Retinal pigment epithelial cell (primary cell): ENCODE data around the gene YJU2.
"Not testable (repeated sequence)": the region's sequence is repeated elsewhere in the genome, so short reads cannot be mapped to it uniquely, and the experiment has no call there.

Experiments used
- DNase-seq: peaks from one replicate; pipeline ENCODE4 v3.0.0-alpha.2; 2010; ENCODE audit warnings: low read depth
- H3K4me3 ChIP-seq: 2 replicates; pipeline ENCODE4 v1.5.1; 2011; ENCODE audit warnings: mild to moderate bottlenecking, low read length, control low read depth, moderate library complexity
- TF ChIP-seq, protein P1 (sequence below): conservative IDR thresholded peaks from 2 replicates; pipeline ENCODE4 v1.5.1; 2011; ENCODE audit warnings: low read depth, low read length, control low read depth, inconsistent platforms

Gene YJU2

GRCh38 chr19:4234862-4235201 is 12.0 kb upstream of the YJU2 start:
- TF ChIP-seq, protein P1, sequence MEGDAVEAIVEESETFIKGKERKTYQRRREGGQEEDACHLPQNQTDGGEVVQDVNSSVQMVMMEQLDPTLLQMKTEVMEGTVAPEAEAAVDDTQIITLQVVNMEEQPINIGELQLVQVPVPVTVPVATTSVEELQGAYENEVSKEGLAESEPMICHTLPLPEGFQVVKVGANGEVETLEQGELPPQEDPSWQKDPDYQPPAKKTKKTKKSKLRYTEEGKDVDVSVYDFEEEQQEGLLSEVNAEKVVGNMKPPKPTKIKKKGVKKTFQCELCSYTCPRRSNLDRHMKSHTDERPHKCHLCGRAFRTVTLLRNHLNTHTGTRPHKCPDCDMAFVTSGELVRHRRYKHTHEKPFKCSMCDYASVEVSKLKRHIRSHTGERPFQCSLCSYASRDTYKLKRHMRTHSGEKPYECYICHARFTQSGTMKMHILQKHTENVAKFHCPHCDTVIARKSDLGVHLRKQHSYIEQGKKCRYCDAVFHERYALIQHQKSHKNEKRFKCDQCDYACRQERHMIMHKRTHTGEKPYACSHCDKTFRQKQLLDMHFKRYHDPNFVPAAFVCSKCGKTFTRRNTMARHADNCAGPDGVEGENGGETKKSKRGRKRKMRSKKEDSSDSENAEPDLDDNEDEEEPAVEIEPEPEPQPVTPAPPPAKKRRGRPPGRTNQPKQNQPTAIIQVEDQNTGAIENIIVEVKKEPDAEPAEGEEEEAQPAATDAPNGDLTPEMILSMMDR: no peak
- no peak overlapping the region for H3K4me3 ChIP-seq
- DNase-seq: no peak

- H3K4me3 ChIP-seq, DNase-seq: not testable (repeated sequence)
These were observed 9.4 kb upstream of the YJU2 start for GRCh38 chr19:4237510-4237909.

DNA sequence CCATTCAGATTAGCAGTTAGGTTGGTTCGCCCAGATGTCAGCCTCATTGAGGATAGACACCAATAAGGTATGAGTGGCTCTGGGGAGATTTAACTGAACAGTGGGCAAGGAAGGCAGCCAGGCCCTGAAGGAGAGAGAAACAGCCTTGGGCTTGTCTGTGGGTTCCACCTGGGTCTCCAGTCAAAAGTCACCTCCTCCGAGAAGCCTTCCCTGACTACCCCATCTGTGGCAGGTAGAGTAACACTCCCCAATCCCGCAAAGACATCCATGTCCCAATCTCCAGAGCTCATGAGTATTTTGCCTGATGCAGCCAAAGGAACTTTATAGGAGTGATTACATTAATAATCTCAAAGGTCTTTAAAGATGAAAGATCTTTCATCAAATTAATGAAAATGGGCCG is 8.0 kb upstream of the YJU2 start:
- TF ChIP-seq, protein P1: no peak
- no peak overlapping the region for H3K4me3 ChIP-seq
- DNase-seq: no peak

GRCh38 chr19:4241824-4242430 is 5.0 kb upstream of the YJU2 start:
- H3K4me3 ChIP-seq: no peak overlapping the region
- DNase-seq: no peak
- TF ChIP-seq, protein P1: no peak

DNA sequence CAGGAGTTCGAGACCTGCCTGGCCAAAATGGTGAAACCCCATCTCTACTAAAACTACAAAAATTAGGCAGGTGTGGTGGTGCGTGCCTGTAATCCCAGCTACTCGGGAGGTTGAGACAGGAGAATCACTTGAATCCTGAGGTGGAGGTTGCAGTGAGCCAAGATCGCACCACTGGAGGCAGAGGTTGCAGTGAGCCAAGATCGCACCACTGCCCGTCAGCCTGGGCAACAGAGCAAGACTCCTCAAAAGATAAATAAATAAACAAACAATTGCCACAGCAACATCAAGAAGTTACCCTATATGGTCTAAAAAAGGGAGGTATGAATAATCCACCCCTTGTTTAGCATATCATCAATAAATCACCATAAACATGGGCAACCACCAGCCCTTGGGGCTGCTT is 942 bp upstream of the YJU2 start:
- DNase-seq, H3K4me3 ChIP-seq: not testable (repeated sequence)

- DNase-seq: no peak
- no peak overlapping the region for H3K4me3 ChIP-seq
- TF ChIP-seq, protein P1: peak; percentile 26
These were observed 9.7 kb downstream of the YJU2 start for GRCh38 chr19:4256563-4256962.

DNA sequence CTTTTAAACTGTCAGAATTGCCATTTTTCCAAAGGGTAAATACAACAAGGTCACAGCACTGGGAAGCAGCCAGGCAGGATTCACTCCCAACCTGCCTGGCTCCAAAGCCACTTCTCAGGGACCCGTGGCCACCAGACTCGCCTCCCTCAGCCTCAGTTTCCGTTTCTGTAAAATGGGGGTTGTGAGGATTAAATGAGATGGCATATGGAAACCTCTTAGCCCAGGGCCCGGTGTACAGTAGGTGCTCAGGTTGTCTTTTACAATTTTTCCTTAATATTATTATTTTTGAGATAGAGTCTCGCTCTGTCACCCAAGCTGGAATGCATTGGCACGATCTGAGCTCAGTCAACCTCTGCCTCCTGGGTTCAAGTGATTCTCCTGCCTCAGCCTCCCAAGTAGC is 10.1 kb downstream of the YJU2 start:
- H3K4me3 ChIP-seq: no peak overlapping the region
- TF ChIP-seq, protein P1: no peak
- no peak for DNase-seq

GRCh38 chr19:4258181-4258580 is 11.3 kb downstream of the YJU2 start:
- TF ChIP-seq, protein P1: no peak
- H3K4me3 ChIP-seq: no peak overlapping the region

More at GRCh38 chr19:4258181-4258580, 11.3 kb downstream of the YJU2 start:
- DNase-seq: no peak
